ENCODE results near the gene CFAP77.

The CFAP77 gene

DNA sequence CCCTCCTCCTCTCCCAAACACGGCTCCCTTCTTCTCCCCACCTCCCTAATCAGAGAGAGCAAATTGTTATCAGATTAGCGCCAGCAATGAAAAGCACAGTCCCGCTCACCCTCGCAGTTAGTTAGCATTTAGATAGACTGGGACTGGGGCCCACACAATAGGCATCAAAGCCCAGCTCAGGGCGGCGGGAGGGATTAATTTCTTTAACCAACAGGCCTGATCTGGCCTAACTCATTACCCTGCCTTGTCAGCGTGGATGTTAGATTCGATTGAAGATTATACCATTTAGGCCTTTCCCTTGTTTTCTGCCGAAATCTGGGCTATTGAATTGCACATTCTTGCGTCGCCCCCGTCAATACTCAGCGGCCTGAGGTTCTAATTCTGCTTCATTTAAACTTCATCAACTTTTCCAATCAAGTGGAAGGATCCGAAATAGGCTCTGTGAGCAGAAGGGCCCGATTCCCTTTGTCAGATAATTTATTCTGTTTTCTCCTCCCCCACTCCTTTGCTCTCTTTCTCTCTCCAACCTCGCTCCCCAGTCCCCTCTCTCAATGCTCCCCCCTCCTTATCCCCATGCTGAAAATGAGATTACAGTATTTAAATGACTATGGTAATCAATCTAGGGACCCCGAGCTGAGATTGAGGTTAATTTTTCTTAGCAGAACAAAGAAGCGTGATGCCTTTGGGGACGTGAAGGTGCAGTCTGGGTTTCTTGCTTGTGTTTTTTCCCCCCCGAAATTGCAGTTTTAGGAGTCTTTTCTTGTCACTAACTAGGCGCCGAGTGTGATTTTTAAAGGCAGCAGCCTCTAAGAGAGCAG is 15.1 kb downstream of the CFAP77 start:
- TF ChIP-seq, protein P1, sequence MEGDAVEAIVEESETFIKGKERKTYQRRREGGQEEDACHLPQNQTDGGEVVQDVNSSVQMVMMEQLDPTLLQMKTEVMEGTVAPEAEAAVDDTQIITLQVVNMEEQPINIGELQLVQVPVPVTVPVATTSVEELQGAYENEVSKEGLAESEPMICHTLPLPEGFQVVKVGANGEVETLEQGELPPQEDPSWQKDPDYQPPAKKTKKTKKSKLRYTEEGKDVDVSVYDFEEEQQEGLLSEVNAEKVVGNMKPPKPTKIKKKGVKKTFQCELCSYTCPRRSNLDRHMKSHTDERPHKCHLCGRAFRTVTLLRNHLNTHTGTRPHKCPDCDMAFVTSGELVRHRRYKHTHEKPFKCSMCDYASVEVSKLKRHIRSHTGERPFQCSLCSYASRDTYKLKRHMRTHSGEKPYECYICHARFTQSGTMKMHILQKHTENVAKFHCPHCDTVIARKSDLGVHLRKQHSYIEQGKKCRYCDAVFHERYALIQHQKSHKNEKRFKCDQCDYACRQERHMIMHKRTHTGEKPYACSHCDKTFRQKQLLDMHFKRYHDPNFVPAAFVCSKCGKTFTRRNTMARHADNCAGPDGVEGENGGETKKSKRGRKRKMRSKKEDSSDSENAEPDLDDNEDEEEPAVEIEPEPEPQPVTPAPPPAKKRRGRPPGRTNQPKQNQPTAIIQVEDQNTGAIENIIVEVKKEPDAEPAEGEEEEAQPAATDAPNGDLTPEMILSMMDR (conservative IDR thresholded peaks at IDR 0.05; ENCODE audit: low read depth) = no peak
- no peak for DNase-seq (ENCODE audit: low spot score)
- H3K27ac ChIP-seq = no peak overlapping the region
- POLR2A ChIA-PET (ENCODE audit: low non-redundant PET) = no interaction called here
- CTCF ChIA-PET = interaction anchor here (0.6 kb wide), 1 partner anchor 189 kb away, joined by 3 read pairs; no protein-coding TSS in a partner anchor

DNA sequence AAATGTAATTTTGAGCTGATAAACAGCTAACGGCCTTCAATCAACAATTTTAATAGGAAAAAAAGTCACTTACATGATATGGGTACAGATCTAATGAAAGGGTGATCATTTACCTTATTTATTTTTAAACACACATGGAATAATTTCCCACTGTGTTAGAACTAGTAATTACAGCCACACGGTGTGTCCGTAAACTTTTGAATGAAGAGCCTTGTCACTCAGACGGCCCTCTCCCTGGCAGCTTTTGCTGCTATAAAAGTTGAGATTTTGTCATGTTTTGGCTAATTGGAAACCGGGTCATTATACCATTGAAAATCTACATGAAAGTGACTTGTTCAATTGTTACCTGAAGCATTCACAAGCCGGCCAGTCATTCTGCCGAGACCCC is 15.7 kb downstream of the CFAP77 start:
- no peak for DNase-seq (ENCODE audit: low spot score)
- TF ChIP-seq, protein P1 (conservative IDR thresholded peaks at IDR 0.05; ENCODE audit: low read depth) = no peak
- CTCF ChIA-PET = interaction anchor here (0.6 kb wide), 1 partner anchor 190 kb away, joined by 3 read pairs; no protein-coding TSS in a partner anchor
- no peak overlapping the region for H3K27ac ChIP-seq
- POLR2A ChIA-PET (ENCODE audit: low non-redundant PET) = no interaction called here

DNA sequence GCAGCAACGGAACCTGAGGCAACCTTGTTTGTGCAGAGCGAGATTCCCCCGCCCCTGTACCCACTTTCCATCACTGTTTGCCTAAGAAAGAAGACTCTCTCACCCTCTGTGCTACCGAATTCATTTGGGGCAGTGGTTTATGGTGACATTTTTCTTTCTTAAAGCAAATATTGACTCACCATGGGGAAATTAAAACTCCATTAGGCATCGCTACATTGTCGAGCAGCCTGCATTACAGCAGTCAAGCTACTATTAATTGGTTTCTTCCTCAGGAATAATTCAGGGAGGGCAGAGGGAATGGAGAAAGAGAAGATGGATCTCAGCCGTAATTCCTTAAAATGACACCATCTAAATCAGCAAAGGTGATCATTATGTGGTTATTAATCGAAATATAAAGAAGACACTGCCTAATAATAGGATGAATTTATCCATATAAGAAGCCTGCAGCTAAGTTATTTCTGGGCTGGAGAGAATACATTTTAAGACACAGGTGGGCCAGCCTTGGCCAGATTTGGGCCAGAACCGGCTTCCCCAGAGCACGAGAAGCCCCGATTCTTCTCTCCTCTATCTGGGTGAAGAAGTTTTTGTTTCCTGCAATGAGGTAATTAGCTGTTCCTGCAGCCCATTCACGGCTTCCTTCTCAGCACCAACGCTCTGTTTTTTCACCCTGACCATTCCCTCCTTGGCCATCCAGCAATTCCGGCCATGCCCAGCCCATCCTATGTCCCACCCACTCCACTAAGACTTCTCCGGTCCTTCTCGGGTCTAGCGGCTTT is 16.8 kb downstream of the CFAP77 start:
- POLR2A ChIA-PET (ENCODE audit: low non-redundant PET) = no interaction called here
- H3K27ac ChIP-seq = no peak overlapping the region
- CTCF ChIA-PET = no interaction called here
- no peak for DNase-seq (ENCODE audit: low spot score)
- TF ChIP-seq, protein P1 (conservative IDR thresholded peaks at IDR 0.05; ENCODE audit: low read depth) = no peak

DNA sequence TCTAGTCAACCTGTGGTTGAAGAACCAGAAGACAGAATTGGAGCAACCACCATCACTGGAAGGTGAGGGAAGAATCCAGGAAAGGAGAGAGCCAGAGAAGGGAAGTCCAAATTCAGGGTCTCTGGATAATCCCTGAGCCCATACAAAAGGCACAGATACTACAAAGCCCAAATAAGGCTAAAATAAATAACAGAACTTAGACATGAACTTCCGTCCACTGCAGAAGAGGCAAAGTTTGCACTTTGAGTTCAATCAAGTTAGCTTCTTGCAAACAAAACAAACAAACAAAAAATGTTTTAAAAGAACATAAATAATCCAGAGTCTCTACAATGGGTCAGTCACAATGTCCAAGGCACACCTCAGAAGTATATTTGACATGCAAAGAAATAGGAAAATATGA is 21.0 kb downstream of the CFAP77 start:
- no peak overlapping the region for H3K27ac ChIP-seq
- ChIA-PET POLR2A (ENCODE audit: low non-redundant PET) (no interaction called here), CTCF (no interaction called here)

DNA sequence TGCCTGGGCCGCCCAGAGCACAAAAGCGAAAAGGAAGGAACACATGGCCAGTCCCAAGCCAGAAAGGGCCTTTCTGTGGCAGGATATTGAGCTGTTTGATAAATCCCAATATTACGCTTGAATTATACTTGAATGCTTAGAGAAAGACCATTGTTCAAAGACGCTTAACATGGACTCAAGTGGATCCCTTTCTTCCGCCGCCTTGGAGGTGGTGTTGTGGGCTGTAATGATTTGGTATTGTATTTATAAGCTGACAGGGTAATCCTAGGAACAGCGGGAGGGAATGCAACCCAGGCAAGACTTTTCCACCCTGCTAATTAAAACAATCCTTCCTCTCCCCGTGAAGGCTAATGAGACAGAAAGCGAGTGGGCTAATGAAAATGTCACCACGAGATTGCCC is 24.9 kb downstream of the CFAP77 start:
- POLR2A ChIA-PET (ENCODE audit: low non-redundant PET) = no interaction called here
- CTCF ChIA-PET = interaction anchor here (0.6 to 0.7 kb wide), 3 partner anchors 37 to 73 kb away, joined by 3 to 4 read pairs (median 3); no protein-coding TSS in a partner anchor
- TF ChIP-seq, protein P1 (conservative IDR thresholded peaks at IDR 0.05; ENCODE audit: low read depth) = no peak
- H3K27ac ChIP-seq = no peak overlapping the region
- no peak for DNase-seq (ENCODE audit: low spot score)

More for the DNA sequence above, 21.0 kb downstream of the CFAP77 start:
- TF ChIP-seq, protein P1 (conservative IDR thresholded peaks at IDR 0.05; ENCODE audit: low read depth) = no peak
- no peak for DNase-seq (ENCODE audit: low spot score)

DNA sequence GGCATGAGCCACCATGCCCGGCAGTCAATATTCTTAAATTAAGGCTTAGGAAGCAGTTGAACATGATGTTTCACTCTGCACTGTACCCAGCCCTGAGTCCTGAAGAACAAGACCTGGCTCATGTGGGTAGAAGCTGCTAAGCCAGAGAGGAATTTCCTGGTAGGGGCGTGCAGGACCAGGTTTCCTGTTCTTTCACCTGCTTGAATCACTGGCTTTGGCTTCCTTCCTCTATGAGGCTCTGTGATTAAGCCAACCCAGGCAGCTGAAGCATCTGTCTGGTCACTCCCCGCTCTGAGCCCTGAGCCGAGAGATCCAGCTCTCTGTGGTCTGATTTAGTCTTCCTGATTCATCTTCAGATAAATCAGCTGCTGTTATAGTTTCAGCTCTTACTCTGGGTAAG is 29.1 kb downstream of the CFAP77 start:
- TF ChIP-seq, protein P1 (conservative IDR thresholded peaks at IDR 0.05; ENCODE audit: low read depth) = no peak
- no peak overlapping the region for H3K27ac ChIP-seq
- ChIA-PET POLR2A (ENCODE audit: low non-redundant PET) (no interaction called here), CTCF (no interaction called here)
- no peak for DNase-seq (ENCODE audit: low spot score)

Measured in RWPE1 (cell line).